GM06990 (cell line): ENCODE measurements around the gene ARHGEF6.

Experiments
- DNase-seq: peaks from one replicate; pipeline ENCODE4 v3.0.0-alpha.2; 2011; ENCODE audit not compliant: insufficient read length; ENCODE audit errors: extremely low read depth
- H3K27me3 ChIP-seq: replicated peaks from 2 replicates; pipeline ENCODE4 v1.6.0; 2011; ENCODE audit warnings: low read length; ENCODE audit not compliant: control insufficient read depth, insufficient read depth
- H3K36me3 ChIP-seq: 2 replicates; pipeline ENCODE4 v1.5.1; 2011; ENCODE audit warnings: low read length; ENCODE audit not compliant: control insufficient read depth, insufficient read depth
- H3K4me3 ChIP-seq: replicated peaks from 2 replicates; pipeline ENCODE4 v1.5.1; 2011; ENCODE audit warnings: low read depth, mild to moderate bottlenecking, control low read depth, low read length
- TF ChIP-seq, protein P1 (sequence below): IDR thresholded peaks from 2 replicates; pipeline ENCODE4 v1.5.1; 2011; ENCODE audit warnings: low read length, control low read depth, mild to moderate bottlenecking, inconsistent platforms; ENCODE audit not compliant: insufficient read depth, poor library complexity, severe bottlenecking

Gene ARHGEF6, protein sequence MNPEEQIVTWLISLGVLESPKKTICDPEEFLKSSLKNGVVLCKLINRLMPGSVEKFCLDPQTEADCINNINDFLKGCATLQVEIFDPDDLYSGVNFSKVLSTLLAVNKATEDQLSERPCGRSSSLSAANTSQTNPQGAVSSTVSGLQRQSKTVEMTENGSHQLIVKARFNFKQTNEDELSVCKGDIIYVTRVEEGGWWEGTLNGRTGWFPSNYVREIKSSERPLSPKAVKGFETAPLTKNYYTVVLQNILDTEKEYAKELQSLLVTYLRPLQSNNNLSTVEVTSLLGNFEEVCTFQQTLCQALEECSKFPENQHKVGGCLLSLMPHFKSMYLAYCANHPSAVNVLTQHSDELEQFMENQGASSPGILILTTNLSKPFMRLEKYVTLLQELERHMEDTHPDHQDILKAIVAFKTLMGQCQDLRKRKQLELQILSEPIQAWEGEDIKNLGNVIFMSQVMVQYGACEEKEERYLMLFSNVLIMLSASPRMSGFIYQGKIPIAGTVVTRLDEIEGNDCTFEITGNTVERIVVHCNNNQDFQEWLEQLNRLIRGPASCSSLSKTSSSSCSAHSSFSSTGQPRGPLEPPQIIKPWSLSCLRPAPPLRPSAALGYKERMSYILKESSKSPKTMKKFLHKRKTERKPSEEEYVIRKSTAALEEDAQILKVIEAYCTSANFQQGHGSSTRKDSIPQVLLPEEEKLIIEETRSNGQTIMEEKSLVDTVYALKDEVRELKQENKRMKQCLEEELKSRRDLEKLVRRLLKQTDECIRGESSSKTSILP

DNA sequence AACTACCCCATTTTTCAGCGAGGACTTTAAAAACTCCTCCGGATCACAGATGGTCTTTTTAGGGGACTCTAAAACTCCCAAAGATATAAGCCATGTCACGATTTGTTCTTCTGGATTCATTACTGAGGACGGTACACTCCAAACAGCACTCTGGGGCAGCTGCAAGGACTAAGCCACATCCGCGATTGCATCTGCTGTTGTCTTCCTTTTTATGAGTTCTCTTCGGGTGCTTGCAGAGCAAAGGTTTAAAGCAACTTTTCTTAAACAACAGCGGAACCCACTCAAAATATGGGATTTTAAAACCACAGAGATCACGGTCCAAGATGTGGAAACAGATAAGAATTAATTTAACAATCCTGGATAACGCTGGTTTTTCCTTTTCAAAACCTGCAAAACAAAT lies at the start of gene ARHGEF6:
ARHGEF6 (minus strand) TSS at position 170 of the 400 bp plus-strand sequence; CDS start at position 120, 50 bp downstream.
- H3K36me3 ChIP-seq, result no peaks in the 10 kb centered on the region
- H3K27me3 ChIP-seq, result no peaks in the 10 kb centered on the region
- TF ChIP-seq, protein P1, sequence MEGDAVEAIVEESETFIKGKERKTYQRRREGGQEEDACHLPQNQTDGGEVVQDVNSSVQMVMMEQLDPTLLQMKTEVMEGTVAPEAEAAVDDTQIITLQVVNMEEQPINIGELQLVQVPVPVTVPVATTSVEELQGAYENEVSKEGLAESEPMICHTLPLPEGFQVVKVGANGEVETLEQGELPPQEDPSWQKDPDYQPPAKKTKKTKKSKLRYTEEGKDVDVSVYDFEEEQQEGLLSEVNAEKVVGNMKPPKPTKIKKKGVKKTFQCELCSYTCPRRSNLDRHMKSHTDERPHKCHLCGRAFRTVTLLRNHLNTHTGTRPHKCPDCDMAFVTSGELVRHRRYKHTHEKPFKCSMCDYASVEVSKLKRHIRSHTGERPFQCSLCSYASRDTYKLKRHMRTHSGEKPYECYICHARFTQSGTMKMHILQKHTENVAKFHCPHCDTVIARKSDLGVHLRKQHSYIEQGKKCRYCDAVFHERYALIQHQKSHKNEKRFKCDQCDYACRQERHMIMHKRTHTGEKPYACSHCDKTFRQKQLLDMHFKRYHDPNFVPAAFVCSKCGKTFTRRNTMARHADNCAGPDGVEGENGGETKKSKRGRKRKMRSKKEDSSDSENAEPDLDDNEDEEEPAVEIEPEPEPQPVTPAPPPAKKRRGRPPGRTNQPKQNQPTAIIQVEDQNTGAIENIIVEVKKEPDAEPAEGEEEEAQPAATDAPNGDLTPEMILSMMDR, result no peak
- H3K4me3 ChIP-seq, result peak within 1 kb of the TSS; percentile 63
- DNase-seq, result no peak

DNA sequence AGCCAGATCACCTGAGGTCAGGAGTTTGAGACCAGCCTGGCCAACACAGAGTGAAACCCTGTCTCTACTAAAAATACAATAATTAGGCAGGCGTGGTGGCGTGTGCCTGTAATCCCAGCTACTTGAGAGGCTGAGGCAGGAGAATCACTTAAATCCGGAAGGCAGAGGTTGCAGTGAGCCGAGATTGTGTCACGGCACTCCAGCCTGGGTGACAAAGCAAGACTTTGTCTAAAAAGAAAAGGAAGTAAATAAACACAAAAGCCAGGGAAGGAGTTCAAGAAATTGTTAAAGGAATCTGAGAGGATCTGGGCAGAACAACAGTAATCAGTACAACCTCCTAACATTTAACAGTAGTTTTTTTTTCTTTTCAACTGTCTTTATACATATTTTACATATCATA lies 48.7 kb upstream of the ARHGEF6 start:
- H3K36me3 ChIP-seq, result no peaks in the 10 kb centered on the region
- DNase-seq, result no peak
- no peaks in the 10 kb centered on the region for H3K27me3 ChIP-seq
- TF ChIP-seq, protein P1, result no peak
- H3K4me3 ChIP-seq, result no peak overlapping the region

DNA sequence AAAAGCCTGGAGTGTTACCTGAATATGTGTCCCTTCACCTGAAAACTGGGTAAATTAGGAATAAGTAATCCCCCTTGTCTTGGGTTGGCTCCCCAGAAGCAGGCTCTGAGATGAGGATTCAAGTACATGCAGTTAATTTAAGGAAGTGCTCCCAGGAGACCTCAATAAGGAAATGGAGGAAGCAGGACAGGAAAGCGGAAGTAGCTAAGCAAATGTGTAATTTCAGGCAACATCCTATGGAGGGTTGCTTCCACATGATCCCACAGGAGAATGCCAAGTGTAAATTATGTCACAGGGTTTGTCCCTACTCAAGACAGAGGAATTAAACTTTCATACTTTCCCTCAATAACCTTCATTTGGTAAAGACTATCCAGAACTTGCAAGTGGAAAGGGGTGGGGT lies 48.1 kb upstream of the ARHGEF6 start:
- H3K27me3 ChIP-seq, result no peaks in the 10 kb centered on the region
- no peaks in the 10 kb centered on the region for H3K36me3 ChIP-seq
- DNase-seq, result no peak
- TF ChIP-seq, protein P1, result no peak
- H3K4me3 ChIP-seq, result no peak overlapping the region

DNA sequence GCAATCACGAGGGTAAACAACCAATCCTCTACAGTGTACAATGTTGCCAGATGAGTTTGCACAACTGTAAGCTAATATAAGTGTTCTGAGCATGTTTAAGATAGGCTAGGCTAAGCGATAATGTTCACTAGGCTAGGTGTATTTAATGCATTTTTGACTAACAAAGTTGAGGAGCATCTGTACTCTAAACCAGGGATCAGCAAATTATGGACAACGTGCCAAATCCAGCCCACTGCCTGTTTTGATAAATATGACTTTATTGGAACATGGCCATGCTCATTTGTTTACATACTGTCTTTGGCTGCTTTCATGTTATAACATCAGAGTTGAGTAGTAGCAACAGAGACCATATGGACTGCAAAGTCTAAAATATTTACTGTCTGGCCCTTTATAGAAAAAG lies 46.3 kb upstream of the ARHGEF6 start:
- no peaks in the 10 kb centered on the region for H3K27me3 ChIP-seq
- H3K36me3 ChIP-seq, result no peaks in the 10 kb centered on the region
- DNase-seq, result no peak
- TF ChIP-seq, protein P1, result no peak
- H3K4me3 ChIP-seq, result no peak overlapping the region

DNA sequence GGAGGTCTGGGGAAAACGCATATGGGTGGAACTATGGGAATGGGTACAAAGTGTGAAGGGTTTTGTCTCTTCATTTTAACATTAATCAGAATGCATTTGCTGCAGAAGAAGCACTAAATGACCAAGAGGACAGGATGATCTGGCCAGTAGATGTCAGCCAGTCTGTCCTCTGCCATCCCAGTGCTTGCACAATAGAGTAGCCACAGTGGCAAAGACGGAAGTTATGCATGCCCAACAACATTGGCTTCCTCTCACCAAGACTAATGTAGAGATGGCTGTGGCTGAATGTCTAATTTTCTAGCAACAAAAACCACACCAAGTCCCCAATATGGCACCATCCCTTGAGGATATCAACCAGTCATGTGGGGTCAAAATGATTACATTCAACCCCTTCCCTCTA lies 45.0 kb upstream of the ARHGEF6 start:
- Histone ChIP-seq H3K4me3 (no peak overlapping the region), H3K27me3 (no peaks in the 10 kb centered on the region), H3K36me3 (no peaks in the 10 kb centered on the region)
- TF ChIP-seq, protein P1, result no peak
- no peak for DNase-seq
